HCT116 (cell line): Measurements from ENCODE around the gene GPBAR1. TPM values are rescaled to one million over a fixed set of nuclear protein-coding genes. Genes with fewer than 3 reads are reported as not detected.

Experiments used
- ATAC-seq: fragments of 200-7000 bp; cut with Tn5 transposase; 2 replicates; pipeline ENCODE4 v1.9.1; 2020; ENCODE audit warnings: mild to moderate bottlenecking, moderate library complexity
- BruUV-seq: library from RNA; stranded (reverse); fragments of 400-500 nt; replicated peaks from 2 replicates; lab custom pipeline; 2021; lab: Mats Ljungman, UMichigan
- CTCF ChIA-PET: fragments of 300-600 bp; sonication (Branson Sonifier 250); formaldehyde crosslinking; loops from one replicate; lab custom pipeline; 2021; ENCODE audit warnings: antibody characterized with exemption; lab: Charles Lee
- POLR2A ChIA-PET: fragments of 300-600, 350-600 bp; sonication (Branson Sonifier 250); formaldehyde crosslinking; loops from one replicate; lab custom pipeline; 2021; ENCODE audit warnings: antibody characterized with exemption; lab: Charles Lee
- RAD21 ChIA-PET, 2 experiments: fragments of 300-600 bp; sonication (Branson Sonifier 250); formaldehyde crosslinking; loops; one replicate each; lab custom pipeline; 2023; ENCODE audit warnings: low total read pairs in 2 of 2; ENCODE audit not compliant: uncharacterized antibody in 2 of 2, unreplicated experiment in 2 of 2, low non-redundant PET in 1 of 2; lab: Charles Lee
- DNase-seq: peaks from one replicate; pipeline ENCODE4 v3.0.0-alpha.2; 2010; ENCODE audit warnings: low read depth, low spot score
- H2AFZ ChIP-seq: fragments of 200-600 bp; shearing (Covaris generic), sonication (generic); 2 replicates; pipeline ENCODE4 v1.6.1; 2017; ENCODE audit warnings: low read depth, mixed run types, mixed read lengths, antibody characterized with exemption, low read length; ENCODE audit not compliant: poor library complexity, severe bottlenecking
- H3K27ac ChIP-seq: 2 replicates; pipeline ENCODE4 v1.5.1; 2012; ENCODE audit warnings: low read depth, low read length
- H3K27me3 ChIP-seq: fragments of 200-600 bp; sonication (generic); 2 replicates; pipeline ENCODE4 v1.6.1; 2016; ENCODE audit warnings: mixed run types, low read length, mixed read lengths; ENCODE audit not compliant: insufficient read depth
- H3K36me3 ChIP-seq, 2 experiments: fragments of 200-500 bp in 1 of 2; fragments of 200-600 bp in 1 of 2; sonication (Bioruptor generic) in 1 of 2; sonication (generic) in 1 of 2; 2 replicates each; pipeline versions ENCODE4 v1.5.1 to v1.6.1; 2014 to 2016; ENCODE audit warnings: low read length in 2 of 2, inconsistent platforms in 1 of 2, mixed read lengths in 1 of 2, mixed run types in 1 of 2; ENCODE audit not compliant: insufficient read depth in 2 of 2, control insufficient read depth in 1 of 2
- H3K4me1 ChIP-seq, 2 experiments: fragments of 200-600 bp in 1 of 2; sonication (generic) in 1 of 2; 2 replicates each; pipeline versions ENCODE4 v1.5.1 to v1.6.1; 2012 to 2017; ENCODE audit warnings: low read length in 2 of 2, inconsistent platforms in 1 of 2, mild to moderate bottlenecking in 1 of 2, mixed read lengths in 1 of 2, mixed run types in 1 of 2, moderate library complexity in 1 of 2; ENCODE audit not compliant: insufficient read depth in 2 of 2, control insufficient read depth in 1 of 2
- H3K4me2 ChIP-seq: fragments of 200-600 bp; sonication (generic); 2 replicates; pipeline ENCODE4 v1.6.1; 2017; ENCODE audit warnings: mixed run types, low read length, mixed read lengths
- H3K4me3 ChIP-seq, 2 experiments: fragments of 200-600 bp in 1 of 2; sonication (generic) in 1 of 2; replicated peaks in 1 of 2; 2 replicates each; pipeline ENCODE4 v1.5.1; 2011 to 2016; ENCODE audit warnings: low read length in 2 of 2, control low read depth in 1 of 2, low read depth in 1 of 2, mild to moderate bottlenecking in 1 of 2, mixed read lengths in 1 of 2, mixed run types in 1 of 2
- H3K79me2 ChIP-seq: fragments of 200-600 bp; sonication (generic); 2 replicates; pipeline ENCODE4 v1.6.1; 2017; ENCODE audit warnings: mild to moderate bottlenecking, mixed run types, low read length, moderate library complexity, mixed read lengths; ENCODE audit not compliant: insufficient read depth
- H3K9ac ChIP-seq: fragments of 200-600 bp; sonication (generic); 2 replicates; pipeline ENCODE4 v1.6.1; 2016; ENCODE audit warnings: low read length, mixed read lengths
- H3K9me2 ChIP-seq: fragments of 200-600 bp; sonication (generic), shearing (Covaris generic); 2 replicates; pipeline ENCODE4 v1.6.1; 2017; ENCODE audit warnings: mixed run types, mild to moderate bottlenecking, moderate library complexity; ENCODE audit not compliant: insufficient read depth
- H3K9me3 ChIP-seq, 2 experiments: fragments of 200-500 bp in 1 of 2; fragments of 200-600 bp in 1 of 2; sonication (Bioruptor generic) in 1 of 2; sonication (generic) in 1 of 2; 2 replicates each; pipeline ENCODE4 v1.6.1; 2014 to 2017; ENCODE audit warnings: low read length in 2 of 2, mixed read lengths in 2 of 2, inconsistent platforms in 1 of 2, low read depth in 1 of 2, mild to moderate bottlenecking in 1 of 2, mixed run types in 1 of 2, moderate library complexity in 1 of 2; ENCODE audit not compliant: control insufficient read depth in 1 of 2, insufficient read depth in 1 of 2
- H4K20me1 ChIP-seq: fragments of 200-600 bp; sonication (generic), shearing (Covaris generic); 2 replicates; pipeline ENCODE4 v1.6.1; 2017; ENCODE audit warnings: mixed run types, mild to moderate bottlenecking, moderate library complexity; ENCODE audit not compliant: insufficient read depth
- CBX3 ChIP-seq: IDR thresholded peaks from 2 replicates; pipeline ENCODE4 v1.6.1; 2012; ENCODE audit warnings: low read depth
- CEBPB ChIP-seq: IDR thresholded peaks from 2 replicates; pipeline ENCODE4 v1.6.1; 2012; ENCODE audit warnings: low read depth
- EZH2 ChIP-seq: fragments of 200-600 bp; sonication (generic); IDR thresholded peaks from 2 replicates; pipeline ENCODE4 v1.6.1; 2017; ENCODE audit warnings: antibody characterized with exemption, mixed run types
- JUND ChIP-seq: IDR thresholded peaks from 2 replicates; pipeline ENCODE4 v1.6.1; 2012
- MAX ChIP-seq: IDR thresholded peaks from 2 replicates; pipeline ENCODE4 v1.6.1; 2012
- REST ChIP-seq: IDR thresholded peaks from 2 replicates; pipeline ENCODE4 v1.6.1; 2012; ENCODE audit warnings: low read depth
- TCF7L2 ChIP-seq: IDR thresholded peaks from 2 replicates; pipeline ENCODE4 v1.7.0; 2011; ENCODE audit warnings: borderline replicate concordance, inconsistent platforms; ENCODE audit not compliant: insufficient read depth, insufficient read length; ENCODE audit errors: extremely low read depth
- YY1 ChIP-seq: IDR thresholded peaks from 2 replicates; pipeline ENCODE4 v1.6.1; 2011; ENCODE audit warnings: low read length, low read depth, moderate library complexity, mild to moderate bottlenecking; ENCODE audit not compliant: insufficient replicate concordance; ENCODE audit errors: extremely low read depth
- ZFX ChIP-seq: fragments of 450-650 bp; IDR thresholded peaks from 2 replicates; pipeline ENCODE4 v1.6.1; 2017
- ZNF274 ChIP-seq: fragments of 200-500 bp; sonication (Bioruptor generic); IDR thresholded peaks from 2 replicates; pipeline ENCODE4 v1.6.1; 2014; ENCODE audit warnings: mild to moderate bottlenecking, low read depth, low read length, inconsistent platforms
- intact Hi-C: fragments of 100-400 bp; cut with micrococcal nuclease; formaldehyde crosslinking; loops from 2 replicates; pipeline ENCODE4 v1.10.0; 2022
- total RNA-seq: library from RNA; stranded (reverse); gene quantifications from one replicate; pipeline ENCODE4 v1.2.1, GENCODE V29; 2021; ENCODE audit not compliant: unreplicated experiment

Gene GPBAR1
- total RNA-seq, 1 experiment from 2014 or later, result 0.27 TPM

GRCh38 chr2:218218268-218219185 is 42.3 kb upstream of the GPBAR1 start:
- POLR2A ChIA-PET, result no interaction called here
- BruUV-seq, result no TSS peak
- H4K20me1 ChIP-seq, result peaks cover 13% of the 10 kb centered on the region; the same call in 1 of the 2 replicates
- CTCF ChIA-PET, result interaction anchor here (0.6 kb wide), 1 partner anchor 11 kb away, joined by 3 read pairs; no protein-coding TSS in a partner anchor
- DNase-seq, result no peak
- H3K9me2 ChIP-seq, result no peaks in the 10 kb centered on the region
- no peak for ATAC-seq
- no peak overlapping the region for H2AFZ ChIP-seq
- peaks cover 64% of the 10 kb centered on the region for H3K79me2 ChIP-seq
- H3K27me3 ChIP-seq, result no peaks in the 10 kb centered on the region
- RAD21 ChIA-PET, result no interaction called here
- peak overlapping the region; percentile 83 to 89 for H3K4me3 ChIP-seq
- H3K36me3 ChIP-seq, result peaks cover 0 to 11% of the 10 kb centered on the region in 2 experiments; a peak in 2 of 4 replicates
- peak overlapping the region; percentile 71; the same call in 1 of the 2 replicates for H3K27ac ChIP-seq
- intact Hi-C loops, result no loop called here
- peaks cover 12 to 26% of the 10 kb centered on the region in 2 experiments for H3K4me1 ChIP-seq
- peak overlapping the region; percentile 92 for H3K9ac ChIP-seq
- peak overlapping the region; percentile 87 for H3K4me2 ChIP-seq
- no peaks in the 10 kb centered on the region for H3K9me3 ChIP-seq
- no peak for TF ChIP-seq ZNF274
- TF ChIP-seq JUND, result no peak
- TF ChIP-seq ZFX, result no peak
- no peak for TF ChIP-seq CBX3
- TF ChIP-seq EZH2, result no peak
- TF ChIP-seq MAX, result no peak
- TF ChIP-seq TCF7L2, result no peak
- TF ChIP-seq REST, result no peak
- TF ChIP-seq CEBPB, result no peak
- TF ChIP-seq YY1, result no peak
- TF ChIP-seq, all 23 proteins: peak for 0
